Panc1 (cell line): Measurements from ENCODE around the gene RHOJ. TPM values are rescaled to one million over a fixed set of nuclear protein-coding genes. Genes with fewer than 3 reads are reported as not detected.

Experiments used
- ATAC-seq: fragments of 200-7000 bp; cut with Tn5 transposase; 2 replicates; pipeline ENCODE4 v1.9.1; 2020; ENCODE audit warnings: mild to moderate bottlenecking, moderate library complexity
- BruUV-seq: library from RNA; stranded (reverse); fragments of 400-500 nt; replicated peaks from 2 replicates; lab custom pipeline; 2021; lab: Mats Ljungman, UMichigan
- CTCF ChIA-PET: fragments of 300-600 bp; sonication (Branson Sonifier 250); formaldehyde crosslinking; loops from one replicate; lab custom pipeline; 2022; ENCODE audit warnings: antibody characterized with exemption; lab: Charles Lee
- POLR2A ChIA-PET: fragments of 300-600 bp; sonication (Branson Sonifier 250); formaldehyde crosslinking; loops from one replicate; lab custom pipeline; 2022; ENCODE audit warnings: antibody characterized with exemption; lab: Charles Lee
- DNase-seq: peaks from one replicate; pipeline ENCODE4 v3.0.0-alpha.2; 2010; ENCODE audit warnings: low read depth, low spot score
- H3K27ac ChIP-seq: 2 replicates; pipeline ENCODE4 v1.5.1; 2011; ENCODE audit warnings: mild to moderate bottlenecking, low read length, inconsistent platforms
- H3K27me3 ChIP-seq: fragments of 200-500 bp; sonication (Bioruptor generic); 2 replicates; pipeline ENCODE4 v1.6.0; 2014; ENCODE audit warnings: low read length, inconsistent platforms; ENCODE audit not compliant: control insufficient read depth, insufficient read depth
- H3K36me3 ChIP-seq: fragments of 200-500 bp; sonication (Bioruptor generic); 2 replicates; pipeline ENCODE4 v1.5.1; 2014; ENCODE audit warnings: inconsistent platforms, mild to moderate bottlenecking, low read length, moderate library complexity; ENCODE audit not compliant: control insufficient read depth, insufficient read depth
- H3K4me1 ChIP-seq: 2 replicates; pipeline ENCODE4 v1.5.1; 2011; ENCODE audit warnings: inconsistent platforms, mild to moderate bottlenecking, low read length, moderate library complexity; ENCODE audit not compliant: control insufficient read depth, insufficient read depth
- H3K4me3 ChIP-seq, 2 experiments: 2 replicates each; pipeline ENCODE4 v1.5.1; 2011 to 2012; ENCODE audit warnings: low read depth in 2 of 2, low read length in 2 of 2, mild to moderate bottlenecking in 2 of 2, inconsistent platforms in 1 of 2, moderate library complexity in 1 of 2
- H3K9me3 ChIP-seq: fragments of 200-500 bp; sonication (Bioruptor generic); 2 replicates; pipeline ENCODE4 v1.5.1; 2014; ENCODE audit warnings: low read depth, mild to moderate bottlenecking, inconsistent platforms, low read length, moderate library complexity; ENCODE audit not compliant: control insufficient read depth, insufficient read depth
- CTCF ChIP-seq: fragments of 450-650 bp; IDR thresholded peaks from 2 replicates; pipeline ENCODE4 v1.5.1; 2017; ENCODE audit warnings: mild to moderate bottlenecking
- POLR2AphosphoS5 ChIP-seq: IDR thresholded peaks from 2 replicates; pipeline ENCODE4 v1.6.1; 2012; ENCODE audit warnings: mild to moderate bottlenecking, low read depth, low read length, moderate library complexity
- REST ChIP-seq, 2 experiments: IDR thresholded peaks; 2 replicates each; pipeline ENCODE4 v1.6.1; 2011 to 2012; ENCODE audit warnings: low read depth in 2 of 2, control low read depth in 1 of 2, low read length in 1 of 2, mild to moderate bottlenecking in 1 of 2, moderate library complexity in 1 of 2; ENCODE audit not compliant: insufficient read depth in 1 of 2
- SIN3A ChIP-seq: IDR thresholded peaks from 2 replicates; pipeline ENCODE4 v1.6.1; 2012; ENCODE audit warnings: low read depth, mild to moderate bottlenecking, low read length, moderate library complexity, borderline replicate concordance; ENCODE audit not compliant: insufficient read depth
- TCF7L2 ChIP-seq: IDR thresholded peaks from 2 replicates; pipeline ENCODE4 v1.6.1; 2011; ENCODE audit warnings: mild to moderate bottlenecking, low read depth, low read length, inconsistent platforms
- in situ Hi-C: cut with HindIII; loops from 2 replicates; pipeline ENCODE4 v1.10.0; 2016; ENCODE audit warnings: low sequenced_read_pairs, low pct_unique_long_range_greater_than_20kb
- intact Hi-C: fragments of 100-400 bp; cut with micrococcal nuclease; formaldehyde crosslinking; loops from one replicate; pipeline ENCODE4 v1.10.0; 2022; ENCODE audit not compliant: unreplicated experiment
- total RNA-seq: library from RNA; stranded (reverse); gene quantifications from one replicate; pipeline ENCODE4 v1.2.1, GENCODE V29; 2021; ENCODE audit not compliant: unreplicated experiment

Gene RHOJ
- total RNA-seq, 1 experiment from 2014 or later: 0.28 TPM

GRCh38 chr14:63288853-63289252 is 84.6 kb downstream of the RHOJ start:
- no peak overlapping the region for H3K4me3 ChIP-seq
- intact Hi-C loops: no loop called here
- POLR2A ChIA-PET: no interaction called here
- no peaks in the 10 kb centered on the region for H3K9me3 ChIP-seq
- DNase-seq: no peak
- no peaks in the 10 kb centered on the region; the same call in 1 of the 2 replicates for H3K27me3 ChIP-seq
- no peaks in the 10 kb centered on the region for H3K4me1 ChIP-seq
- CTCF ChIA-PET: no interaction called here
- BruUV-seq: no TSS peak
- ATAC-seq: no peak
- TF ChIP-seq POLR2AphosphoS5 (no peak), REST (IDR thresholded peaks at IDR 0.05; ENCODE audit: insufficient read depth in 1 of 2, low read depth in 2 of 2, low read length in 1 of 2) (no peak), SIN3A (no peak), CTCF (no peak), TCF7L2 (no peak)
- in situ Hi-C loops: no loop called here
- no peaks in the 10 kb centered on the region for H3K36me3 ChIP-seq
- no peak overlapping the region for H3K27ac ChIP-seq

GRCh38 chr14:63290741-63291430 is 86.6 kb downstream of the RHOJ start:
- Histone ChIP-seq H3K4me3 (no peak overlapping the region), H3K27me3 (no peaks in the 10 kb centered on the region), H3K4me1 (no peaks in the 10 kb centered on the region), H3K9me3 (no peaks in the 10 kb centered on the region), H3K27ac (no peak overlapping the region), H3K36me3 (no peaks in the 10 kb centered on the region)
- ATAC-seq: no peak
- DNase-seq: no peak
- ChIA-PET CTCF (no interaction called here), POLR2A (no interaction called here)
- in situ Hi-C loops (no loop called here), intact Hi-C loops (no loop called here)
- no peak for TF ChIP-seq REST (IDR thresholded peaks at IDR 0.05; ENCODE audit: insufficient read depth in 1 of 2, low read depth in 2 of 2, low read length in 1 of 2)
- TF ChIP-seq CTCF: no peak
- no peak for TF ChIP-seq POLR2AphosphoS5
- TF ChIP-seq TCF7L2: no peak
- TF ChIP-seq SIN3A: no peak
- BruUV-seq: no TSS peak
